ENCODE data around the gene ZCCHC18. TPM values are rescaled to one million over a fixed set of nuclear protein-coding genes. Genes with fewer than 3 reads are reported as not detected.
"Not testable (repeated sequence)": the region's sequence is repeated elsewhere in the genome, so short reads cannot be mapped to it uniquely, and the experiment has no call there.

The ZCCHC18 gene
- under 1 TPM; 0.36 to 0.77 TPM for total RNA-seq

DNA sequence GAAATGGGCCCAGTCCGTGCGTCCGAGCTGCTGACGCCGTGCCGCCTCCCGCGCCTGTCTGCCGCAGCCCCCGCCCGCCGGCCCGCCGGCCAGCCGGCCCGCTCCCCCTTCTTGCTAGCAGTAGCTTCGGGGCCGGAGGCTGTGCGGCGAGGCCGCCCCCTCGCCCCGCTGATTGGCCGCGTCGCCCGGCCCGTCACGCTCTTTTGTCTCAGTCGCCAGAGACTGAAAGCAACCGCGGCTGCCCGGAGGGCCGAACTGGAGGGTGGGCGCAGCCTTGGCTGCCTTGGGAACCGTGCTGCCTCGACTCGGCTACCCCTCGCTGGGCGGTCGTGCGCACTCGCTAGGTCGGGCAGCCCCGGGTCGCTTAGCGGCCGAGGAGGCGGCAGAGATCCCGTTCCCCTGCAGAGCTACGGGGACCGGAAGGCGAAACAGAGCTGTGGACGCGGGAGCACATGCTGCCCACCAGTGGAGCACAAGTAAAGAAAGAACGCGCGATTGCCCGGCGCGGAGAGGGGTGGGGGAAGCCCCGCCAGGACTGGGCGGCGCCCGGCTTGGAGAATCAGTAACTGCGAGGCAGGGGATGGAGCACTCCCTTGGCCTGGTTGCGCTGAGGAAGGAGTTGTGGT, at the start of gene ZCCHC18:
Gene ZCCHC18, plus strand, starts transcription at position 198 of the 626 bp plus-strand sequence. CDS start 1,589 bp downstream, outside the sequence.
- DNase-seq = peak; percentile 59
- peak within 1 kb of the TSS; percentile 79 for H3K4me3 Mint-ChIP-seq
- POLR2A ChIA-PET = interaction anchor here (0.9 to 1.8 kb wide), 2 partner anchors 12 to 44 kb away, joined by 3 to 5 read pairs; partner anchors contain the start of gene SLC25A53
- H3K9me3 Mint-ChIP-seq = no peaks in the 10 kb centered on the region
- CTCF ChIA-PET = interaction anchor here (1.1 to 3.5 kb wide), 10 partner anchors 11 to 268 kb away, joined by 3 to 25 read pairs (median 7); partner anchors contain the start of gene SLC25A53
- peaks cover 35% of the 10 kb centered on the region for H3K4me1 Mint-ChIP-seq (ENCODE audit: low read depth)
- H3K27ac Mint-ChIP-seq = peak within 1 kb of the TSS; percentile 49
- no peaks in the 10 kb centered on the region for H3K27me3 Mint-ChIP-seq
- intact Hi-C loops (cut with micrococcal nuclease) = loop anchor here (2.0 to 5.0 kb wide), 4 partner anchors 194 to 580 kb away; partner anchors contain the start of gene MORF4L2
- no peaks in the 10 kb centered on the region for H3K36me3 Mint-ChIP-seq

DNA sequence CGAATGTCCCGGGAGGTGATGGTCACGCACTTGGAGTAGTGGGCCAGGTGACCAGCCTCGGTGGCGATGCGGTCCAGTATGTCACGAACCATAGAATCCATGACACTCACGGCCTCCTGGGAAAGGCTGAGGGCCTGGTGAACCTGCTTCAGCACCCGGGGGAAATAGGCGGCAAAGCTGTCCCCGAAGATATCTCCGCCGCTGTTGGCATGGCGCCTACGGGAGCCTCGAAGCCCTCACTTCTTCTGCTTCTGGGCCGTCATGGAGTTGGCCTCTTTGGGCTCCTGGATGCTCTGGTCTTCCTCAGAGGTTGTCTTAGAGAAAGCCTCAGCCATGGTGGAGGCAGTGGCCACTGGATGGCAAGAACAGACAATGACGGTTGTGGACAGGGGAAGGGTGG, 49.7 kb upstream of the ZCCHC18 start:
- H3K4me1 Mint-ChIP-seq (ENCODE audit: low read depth); H3K4me3 Mint-ChIP-seq; H3K27me3 Mint-ChIP-seq; POLR2A ChIA-PET; H3K36me3 Mint-ChIP-seq; intact Hi-C loops (cut with micrococcal nuclease); CTCF ChIA-PET; H3K27ac Mint-ChIP-seq; DNase-seq; H3K9me3 Mint-ChIP-seq: not testable (repeated sequence)

DNA sequence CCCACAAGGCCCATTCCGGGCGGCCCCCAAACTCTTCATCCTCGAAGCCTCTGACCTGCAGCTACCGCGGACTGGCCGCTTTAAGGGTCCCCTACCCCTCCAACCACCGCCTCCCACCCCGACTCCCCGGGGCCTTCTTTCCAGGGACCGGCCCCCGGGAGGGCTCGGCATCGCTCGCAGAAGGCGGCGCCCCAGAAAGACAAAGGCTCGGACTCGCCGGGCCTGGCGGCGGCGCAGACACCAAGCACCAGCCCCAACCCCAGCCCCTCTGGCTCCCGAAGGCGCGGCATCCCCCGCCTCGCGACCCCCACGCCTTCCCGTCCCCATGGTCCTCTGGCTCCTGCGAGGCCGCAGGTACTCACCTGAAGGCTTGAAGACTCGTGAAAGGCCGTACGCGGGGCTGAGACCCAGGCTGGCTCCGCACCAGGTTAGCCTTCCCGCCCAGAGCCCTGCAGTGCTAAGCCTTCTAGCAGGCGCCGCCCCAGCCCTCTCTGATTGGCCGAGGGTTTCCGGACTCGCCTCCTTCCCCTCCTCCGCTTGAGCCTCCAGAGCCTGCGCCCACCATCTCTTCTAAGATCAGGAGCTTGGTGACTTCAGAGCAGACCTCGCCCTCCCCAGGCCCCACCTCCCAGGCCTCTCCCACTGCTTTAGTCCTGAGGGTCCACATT, 36.4 kb upstream of the ZCCHC18 start, which contains the start of gene TMSB15C:
Gene TMSB15C, minus strand, starts transcription at position 459 of the 668 bp plus-strand sequence.
- H3K27me3 Mint-ChIP-seq; H3K4me1 Mint-ChIP-seq (ENCODE audit: low read depth); H3K27ac Mint-ChIP-seq; intact Hi-C loops (cut with micrococcal nuclease); DNase-seq; CTCF ChIA-PET; H3K4me3 Mint-ChIP-seq; POLR2A ChIA-PET; H3K9me3 Mint-ChIP-seq; H3K36me3 Mint-ChIP-seq: not testable (repeated sequence)

DNA sequence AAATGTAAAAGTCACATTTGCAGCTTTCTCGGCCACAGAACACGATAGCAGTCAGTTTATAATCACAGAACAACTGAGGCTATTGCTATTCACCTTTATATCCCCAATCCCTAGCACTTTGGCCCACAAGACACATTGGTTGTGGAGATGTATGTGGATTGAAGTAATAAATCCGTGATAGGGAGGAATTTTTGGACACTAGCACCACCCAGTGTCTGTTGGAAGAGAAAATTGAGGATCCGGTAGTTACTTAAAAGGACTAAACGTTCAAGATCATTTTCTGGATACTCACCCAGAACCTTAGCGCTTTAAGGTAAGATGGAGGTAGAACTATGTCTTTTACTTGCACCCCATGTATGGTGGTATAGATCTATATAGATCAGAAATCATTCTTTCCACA, 34.5 kb upstream of the ZCCHC18 start:
- intact Hi-C loops (cut with micrococcal nuclease); POLR2A ChIA-PET; H3K36me3 Mint-ChIP-seq; H3K9me3 Mint-ChIP-seq; H3K4me3 Mint-ChIP-seq; H3K4me1 Mint-ChIP-seq (ENCODE audit: low read depth); H3K27ac Mint-ChIP-seq; H3K27me3 Mint-ChIP-seq; CTCF ChIA-PET; DNase-seq: not testable (repeated sequence)

DNA sequence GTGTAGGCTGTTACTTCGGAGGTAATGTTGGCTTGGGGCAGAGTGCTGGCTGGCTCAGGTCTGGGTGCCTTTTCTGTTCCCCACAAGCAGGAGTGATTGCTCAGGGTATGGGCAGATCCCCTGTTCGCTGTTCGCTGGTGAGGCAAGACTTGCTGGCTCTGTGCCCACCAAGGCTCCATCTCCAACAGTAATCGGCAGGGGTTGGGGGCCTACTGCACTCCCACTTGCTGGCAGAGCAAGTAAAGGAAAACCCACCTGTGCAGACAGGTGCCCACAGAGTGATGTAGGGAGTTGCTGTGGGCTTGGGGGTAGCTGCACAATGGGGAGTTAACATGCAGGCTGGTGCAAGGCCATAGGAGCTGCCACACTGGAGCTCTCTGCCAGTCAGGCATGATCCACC, 28.3 kb upstream of the ZCCHC18 start:
- intact Hi-C loops (cut with micrococcal nuclease) = no loop called here
- Mint-ChIP-seq H3K4me3 (no peak overlapping the region), H3K36me3 (no peaks in the 10 kb centered on the region), H3K27me3 (peaks cover 5% of the 10 kb centered on the region), H3K4me1 (ENCODE audit: low read depth) (no peaks in the 10 kb centered on the region), H3K9me3 (no peaks in the 10 kb centered on the region), H3K27ac (no peak overlapping the region)
- no peak for DNase-seq
- POLR2A ChIA-PET = no interaction called here
- CTCF ChIA-PET = no interaction called here

DNA sequence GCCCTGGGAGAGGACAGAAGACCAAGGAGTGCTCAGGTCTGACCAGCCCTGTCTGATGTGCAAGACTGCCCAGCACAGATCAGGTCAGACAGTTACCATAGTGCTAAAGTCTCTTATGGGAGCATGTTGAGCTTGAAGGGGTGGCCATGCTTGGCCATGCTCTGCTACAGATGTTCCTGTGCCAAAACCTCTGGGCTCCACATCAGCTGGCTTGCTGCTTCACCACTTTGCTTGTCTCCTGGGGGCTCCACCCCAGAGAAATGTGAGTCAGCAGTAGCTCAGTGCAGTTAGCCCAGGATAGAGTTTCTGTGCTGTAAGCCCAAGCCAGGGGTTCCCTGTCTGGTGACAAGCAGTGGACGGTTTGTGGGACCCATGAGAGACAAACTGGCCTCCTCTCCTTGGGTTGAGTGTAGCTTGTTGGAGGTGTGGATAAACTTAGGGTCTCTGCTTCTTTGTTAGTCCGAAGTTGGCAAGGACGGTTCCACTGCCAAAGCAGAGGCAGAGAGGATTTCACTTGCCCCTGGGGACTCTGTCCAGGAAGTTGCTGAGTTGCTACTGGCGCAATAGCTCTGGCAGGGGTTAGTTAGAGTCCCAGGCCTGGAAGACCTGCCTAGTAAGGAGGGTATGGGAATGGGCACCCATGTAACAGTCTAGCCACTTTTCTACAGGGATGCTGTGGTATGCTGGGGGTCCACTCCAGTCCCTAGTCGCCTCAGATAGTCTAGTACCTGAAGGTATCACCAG, 27.6 kb upstream of the ZCCHC18 start:
- ChIA-PET CTCF (no interaction called here), POLR2A (no interaction called here)
- peaks cover 5% of the 10 kb centered on the region for H3K27me3 Mint-ChIP-seq
- H3K27ac Mint-ChIP-seq = no peak overlapping the region
- DNase-seq = no peak
- no peaks in the 10 kb centered on the region for H3K4me1 Mint-ChIP-seq (ENCODE audit: low read depth)
- intact Hi-C loops (cut with micrococcal nuclease) = no loop called here
- no peak overlapping the region for H3K4me3 Mint-ChIP-seq
- no peaks in the 10 kb centered on the region for H3K9me3 Mint-ChIP-seq
- H3K36me3 Mint-ChIP-seq = no peaks in the 10 kb centered on the region

DNA sequence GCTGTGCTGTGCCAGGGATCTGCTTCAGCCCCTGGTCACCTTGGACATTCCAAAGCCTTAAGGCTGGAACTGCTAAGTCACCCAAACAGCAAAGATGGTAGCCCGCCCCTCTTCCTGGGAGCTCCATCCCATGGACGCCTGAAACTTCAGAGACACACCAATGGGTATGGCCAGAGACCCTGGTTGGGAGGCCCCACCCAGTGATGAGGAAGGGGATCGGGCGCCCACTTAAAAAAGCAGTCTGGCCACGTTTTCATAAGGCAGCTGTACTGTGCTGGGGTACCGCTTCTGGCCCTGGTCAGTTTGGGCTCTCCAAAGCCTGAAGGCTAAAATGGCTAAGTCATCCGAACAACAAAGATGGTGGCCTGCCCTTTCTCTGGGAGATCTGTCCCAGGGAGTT, 26.8 kb upstream of the ZCCHC18 start:
- ChIA-PET POLR2A (no interaction called here), CTCF (no interaction called here)
- no peak overlapping the region for H3K4me3 Mint-ChIP-seq
- no peaks in the 10 kb centered on the region for H3K36me3 Mint-ChIP-seq
- H3K4me1 Mint-ChIP-seq (ENCODE audit: low read depth) = no peaks in the 10 kb centered on the region
- H3K27ac Mint-ChIP-seq = no peak overlapping the region
- DNase-seq = no peak
- peaks cover 5% of the 10 kb centered on the region for H3K27me3 Mint-ChIP-seq
- no peaks in the 10 kb centered on the region for H3K9me3 Mint-ChIP-seq
- intact Hi-C loops (cut with micrococcal nuclease) = no loop called here

DNA sequence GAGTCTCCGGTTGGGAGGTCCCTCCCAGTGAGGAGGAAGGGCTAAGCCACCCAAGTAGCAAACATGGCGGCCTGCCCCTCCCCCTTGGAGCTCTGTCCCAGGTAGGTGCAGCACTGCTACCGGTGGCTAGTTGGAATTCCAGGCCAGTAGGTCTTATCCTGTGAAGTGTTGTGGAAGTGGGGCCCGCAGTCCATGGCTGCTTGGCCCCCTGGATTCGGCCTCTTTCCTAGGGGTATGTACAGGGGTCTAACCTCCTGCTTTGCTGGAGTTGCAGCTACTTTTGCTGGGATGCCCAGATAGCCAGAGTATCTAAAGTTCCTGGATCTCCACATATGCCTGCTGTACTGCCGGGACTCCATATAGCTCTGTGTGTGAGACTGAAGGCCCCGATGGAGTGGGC, 26.4 kb upstream of the ZCCHC18 start:
- Mint-ChIP-seq H3K9me3 (no peaks in the 10 kb centered on the region), H3K4me3 (no peak overlapping the region), H3K27me3 (peaks cover 5% of the 10 kb centered on the region), H3K27ac (no peak overlapping the region), H3K4me1 (ENCODE audit: low read depth) (no peaks in the 10 kb centered on the region), H3K36me3 (no peaks in the 10 kb centered on the region)
- no peak for DNase-seq
- ChIA-PET POLR2A (no interaction called here), CTCF (no interaction called here)
- intact Hi-C loops (cut with micrococcal nuclease) = no loop called here

DNA sequence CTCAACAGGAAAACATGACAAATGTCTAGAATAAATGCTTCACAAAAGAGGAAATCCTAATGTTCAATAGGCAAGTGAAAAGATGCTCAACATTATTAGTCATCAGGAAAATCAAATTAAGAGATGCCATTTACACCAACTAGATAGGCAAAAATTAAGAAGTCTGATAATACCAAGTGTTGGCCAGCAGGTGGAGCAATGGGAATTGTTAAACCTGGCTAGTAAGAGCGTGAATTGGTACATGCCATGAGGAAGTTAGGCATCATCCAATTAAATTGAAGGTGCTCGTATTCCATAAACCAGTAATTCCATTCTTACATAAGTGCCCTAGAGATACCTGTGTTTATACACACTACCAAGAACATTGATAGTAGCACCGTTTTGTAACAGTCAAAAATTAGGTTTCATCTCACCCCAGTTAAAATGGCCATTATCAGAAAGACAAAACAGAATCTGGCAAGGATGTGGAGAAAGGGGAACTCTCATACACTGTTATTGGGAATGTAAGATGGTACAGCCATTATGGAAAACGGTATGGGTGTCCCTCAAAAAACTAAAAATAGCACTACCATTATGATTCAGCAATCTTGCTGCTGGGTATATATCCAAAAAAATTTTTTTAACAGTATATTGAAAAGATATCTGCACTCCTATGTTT, 14.0 kb upstream of the ZCCHC18 start:
- Mint-ChIP-seq H3K27ac (no peak overlapping the region), H3K36me3 (no peaks in the 10 kb centered on the region), H3K27me3 (no peaks in the 10 kb centered on the region), H3K9me3 (no peaks in the 10 kb centered on the region), H3K4me1 (ENCODE audit: low read depth) (peaks cover 2% of the 10 kb centered on the region), H3K4me3 (no peak overlapping the region)
- ChIA-PET POLR2A (no interaction called here), CTCF (interaction anchor here (0.7 to 4.2 kb wide), 3 partner anchors 15 to 38 kb away, joined by 5 to 48 read pairs (median 25); partner anchors contain the start of gene ZCCHC18)
- intact Hi-C loops (cut with micrococcal nuclease) = loop anchor here (1.0 kb wide), 3 partner anchors 13 to 172 kb away; no protein-coding TSS in a partner anchor
- DNase-seq = peak; percentile 48

DNA sequence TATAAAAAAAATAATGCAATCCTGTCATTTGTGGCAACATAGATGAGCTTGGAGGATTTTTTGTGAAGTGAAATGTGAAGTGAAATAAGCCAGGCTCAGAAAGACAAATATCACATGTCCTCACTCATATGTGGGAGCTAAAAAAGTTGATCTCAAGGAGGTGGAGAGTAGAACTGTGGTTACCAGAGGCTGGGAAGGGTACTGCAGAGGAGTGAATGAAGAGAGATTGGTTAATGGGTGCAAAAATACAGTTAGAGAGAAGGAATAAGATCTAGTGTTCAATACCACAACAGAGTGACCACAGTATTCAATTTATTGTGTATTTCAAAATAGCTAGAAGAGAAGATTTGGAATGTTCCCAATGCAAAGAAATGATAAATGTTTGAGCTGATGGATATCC, 13.4 kb upstream of the ZCCHC18 start:
- Mint-ChIP-seq H3K4me3 (no peak overlapping the region), H3K27ac (no peak overlapping the region), H3K4me1 (ENCODE audit: low read depth) (peaks cover 2% of the 10 kb centered on the region), H3K36me3 (no peaks in the 10 kb centered on the region), H3K27me3 (no peaks in the 10 kb centered on the region), H3K9me3 (no peaks in the 10 kb centered on the region)
- POLR2A ChIA-PET = no interaction called here
- no peak for DNase-seq
- intact Hi-C loops (cut with micrococcal nuclease) = loop anchor here (1.0 kb wide), 3 partner anchors 12 to 171 kb away; no protein-coding TSS in a partner anchor
- CTCF ChIA-PET = interaction anchor here (0.7 to 4.2 kb wide), 4 partner anchors 14 to 38 kb away, joined by 3 to 48 read pairs (median 15); partner anchors contain the start of gene ZCCHC18

DNA sequence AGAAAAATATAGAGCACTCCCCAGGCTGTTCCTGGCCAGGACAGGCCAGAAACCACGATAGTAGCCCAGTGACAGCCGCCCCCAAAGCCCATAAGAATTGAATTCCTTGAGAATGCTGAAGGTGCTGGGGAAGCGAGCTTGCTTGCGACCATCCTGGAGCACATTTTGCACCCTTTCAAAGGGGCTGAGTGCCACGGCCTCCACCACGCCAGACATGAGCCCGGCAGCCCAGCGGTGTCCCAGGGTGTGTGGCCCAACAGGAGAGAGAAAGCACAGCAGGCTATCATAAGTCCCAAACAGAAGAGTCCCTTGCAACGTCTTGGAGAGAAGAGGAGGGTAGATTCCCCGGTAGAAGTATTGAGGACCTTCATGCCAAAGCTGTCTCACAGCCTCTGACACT, 7.6 kb upstream of the ZCCHC18 start:
- no peak for DNase-seq
- no peak overlapping the region for H3K27ac Mint-ChIP-seq
- intact Hi-C loops (cut with micrococcal nuclease) = no loop called here
- no peaks in the 10 kb centered on the region for H3K27me3 Mint-ChIP-seq
- no peaks in the 10 kb centered on the region for H3K9me3 Mint-ChIP-seq
- no peak overlapping the region for H3K4me3 Mint-ChIP-seq
- H3K36me3 Mint-ChIP-seq = no peaks in the 10 kb centered on the region
- peaks cover 6% of the 10 kb centered on the region for H3K4me1 Mint-ChIP-seq (ENCODE audit: low read depth)
- ChIA-PET CTCF (no interaction called here), POLR2A (no interaction called here)

Data from activated CD4-positive, alpha-beta memory T cell treated with anti-CD3 and anti-CD28 coated beads for 36 hours (primary cell).